HepG2 (cell line): ENCODE measurements around the gene FANCF. TPM values are rescaled to one million over a fixed set of nuclear protein-coding genes. Genes with fewer than 3 reads are reported as not detected.
A peak's percentile ranks its signal among the peaks of the same experiment; 100 is the strongest.

ENCODE experiments used
- MAFF ChIP-seq: IDR thresholded peaks from 2 replicates; pipeline ENCODE4 v1.6.1; 2011; ENCODE audit warnings: low read depth, low read length, improper control_type of control experiment
- MIXL1 ChIP-seq: IDR thresholded peaks from 2 replicates; pipeline ENCODE4 v1.6.1; 2016
- PAF1 ChIP-seq: IDR thresholded peaks from 2 replicates; pipeline ENCODE4 v1.6.1; 2016; ENCODE audit warnings: missing genetic modification reagents, missing compliant biosample characterization
- SOX13 ChIP-seq, 3 experiments: fragments of 450-650 bp in 1 of 3; sonication (generic) in 1 of 3; formaldehyde crosslinking in 1 of 3; IDR thresholded peaks in 2 of 3; conservative IDR thresholded peaks in 1 of 3; 2 replicates each; pipeline versions ENCODE4 v1.5.0 to v1.6.1; 2016 to 2020; ENCODE audit warnings: antibody characterized with exemption in 1 of 3, mild to moderate bottlenecking in 1 of 3, missing compliant biosample characterization in 1 of 3, missing genetic modification reagents in 1 of 3, moderate library complexity in 1 of 3
- TFAP4 ChIP-seq: sonication (generic); IDR thresholded peaks from 2 replicates; pipeline ENCODE4 v1.6.1; 2016; ENCODE audit warnings: low read depth, borderline replicate concordance
- ZMYM3 ChIP-seq: sonication (generic); formaldehyde crosslinking; IDR thresholded peaks from 2 replicates; pipeline ENCODE4 v1.5.1; 2020; ENCODE audit warnings: mild to moderate bottlenecking, missing genetic modification reagents
- polyA plus RNA-seq, 8 experiments: library from polyadenylated mRNA; depleted of rRNA in 3 of 8; stranded (reverse) in 7 of 8; unstranded in 1 of 8; fragments of >200 nt; fragmentation: Illumina TruSeq in 4 of 8; extraction: Trizol in 4 of 8; gene quantifications; 2 replicates each; pipeline versions ENCODE4 v1.2.1 to v1.2.3, GENCODE V29; 2011 to 2016; ENCODE audit warnings: low read depth in 4 of 8, missing spikeins in 1 of 8, mixed read lengths in 1 of 8; ENCODE audit not compliant: insufficient read depth in 1 of 8
- total RNA-seq, 5 experiments: library from RNA; depleted of rRNA; stranded (reverse); fragments of >200 nt; fragmentation: Illumina TruSeq; extraction: Trizol; gene quantifications; 2 replicates each; pipeline ENCODE4 v1.2.3, GENCODE V29; 2016; ENCODE audit warnings: low read depth in 1 of 5
- TF ChIP-seq, protein P1 (sequence below): sonication (generic); formaldehyde crosslinking; IDR thresholded peaks from one replicate; pipeline ENCODE4 v1.5.1; 2020; ENCODE audit warnings: mild to moderate bottlenecking, missing genetic modification reagents; ENCODE audit errors: not compliant biosample characterization
- TF ChIP-seq, protein P2 (sequence below): sonication (generic); formaldehyde crosslinking; IDR thresholded peaks from 2 replicates; pipeline ENCODE4 v1.4.0; 2020; ENCODE audit warnings: missing genetic modification reagents
- TF ChIP-seq, protein P3 (sequence below): sonication (generic); formaldehyde crosslinking; IDR thresholded peaks from 2 replicates; pipeline ENCODE4 v1.9.0; 2021; ENCODE audit warnings: missing genetic modification reagents, borderline replicate concordance

The FANCF gene
- total and polyA plus RNA-seq, 2 of the 13 experiments (the other 11 are each of a cell fraction or from before 2014, with no cell fraction given) = 2.5 to 9.7 TPM

DNA sequence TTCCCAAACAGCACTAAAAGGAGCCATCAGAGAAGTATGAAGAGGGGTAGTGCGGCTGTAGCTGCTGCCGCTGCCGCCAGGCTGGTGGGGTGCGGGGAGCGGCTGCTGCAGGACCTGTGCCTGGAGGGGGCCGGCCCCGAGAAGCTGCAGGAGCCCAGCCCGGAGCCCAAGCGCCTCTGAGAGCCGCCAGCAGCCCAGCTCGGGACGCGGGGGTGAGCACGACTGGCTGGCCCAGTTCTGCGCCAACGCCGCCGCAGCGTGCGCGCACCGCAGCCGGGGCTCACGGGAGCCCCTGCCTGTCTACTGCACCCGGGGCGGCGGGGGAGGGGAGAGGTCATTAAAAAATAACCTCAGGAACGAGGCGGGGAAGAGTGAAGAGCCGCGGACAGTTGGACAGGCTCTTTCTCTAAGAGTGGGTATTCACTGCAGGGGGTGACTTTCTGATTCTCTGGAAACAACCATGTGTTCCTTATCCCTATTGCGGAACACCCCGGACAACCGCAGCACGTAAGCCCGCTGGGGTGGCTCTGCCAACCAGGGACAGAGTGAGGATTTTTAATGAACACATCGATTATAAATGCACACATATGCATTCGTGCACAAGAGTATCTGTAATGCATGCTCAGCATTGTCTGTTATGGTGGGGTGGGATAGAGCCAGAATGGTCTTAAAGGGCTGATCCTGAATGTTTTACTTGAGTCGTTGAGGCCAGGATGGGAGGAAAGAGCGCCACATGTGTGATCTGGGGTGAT, 41.2 kb upstream of the FANCF start (continued):
- TF ChIP-seq, protein P1, sequence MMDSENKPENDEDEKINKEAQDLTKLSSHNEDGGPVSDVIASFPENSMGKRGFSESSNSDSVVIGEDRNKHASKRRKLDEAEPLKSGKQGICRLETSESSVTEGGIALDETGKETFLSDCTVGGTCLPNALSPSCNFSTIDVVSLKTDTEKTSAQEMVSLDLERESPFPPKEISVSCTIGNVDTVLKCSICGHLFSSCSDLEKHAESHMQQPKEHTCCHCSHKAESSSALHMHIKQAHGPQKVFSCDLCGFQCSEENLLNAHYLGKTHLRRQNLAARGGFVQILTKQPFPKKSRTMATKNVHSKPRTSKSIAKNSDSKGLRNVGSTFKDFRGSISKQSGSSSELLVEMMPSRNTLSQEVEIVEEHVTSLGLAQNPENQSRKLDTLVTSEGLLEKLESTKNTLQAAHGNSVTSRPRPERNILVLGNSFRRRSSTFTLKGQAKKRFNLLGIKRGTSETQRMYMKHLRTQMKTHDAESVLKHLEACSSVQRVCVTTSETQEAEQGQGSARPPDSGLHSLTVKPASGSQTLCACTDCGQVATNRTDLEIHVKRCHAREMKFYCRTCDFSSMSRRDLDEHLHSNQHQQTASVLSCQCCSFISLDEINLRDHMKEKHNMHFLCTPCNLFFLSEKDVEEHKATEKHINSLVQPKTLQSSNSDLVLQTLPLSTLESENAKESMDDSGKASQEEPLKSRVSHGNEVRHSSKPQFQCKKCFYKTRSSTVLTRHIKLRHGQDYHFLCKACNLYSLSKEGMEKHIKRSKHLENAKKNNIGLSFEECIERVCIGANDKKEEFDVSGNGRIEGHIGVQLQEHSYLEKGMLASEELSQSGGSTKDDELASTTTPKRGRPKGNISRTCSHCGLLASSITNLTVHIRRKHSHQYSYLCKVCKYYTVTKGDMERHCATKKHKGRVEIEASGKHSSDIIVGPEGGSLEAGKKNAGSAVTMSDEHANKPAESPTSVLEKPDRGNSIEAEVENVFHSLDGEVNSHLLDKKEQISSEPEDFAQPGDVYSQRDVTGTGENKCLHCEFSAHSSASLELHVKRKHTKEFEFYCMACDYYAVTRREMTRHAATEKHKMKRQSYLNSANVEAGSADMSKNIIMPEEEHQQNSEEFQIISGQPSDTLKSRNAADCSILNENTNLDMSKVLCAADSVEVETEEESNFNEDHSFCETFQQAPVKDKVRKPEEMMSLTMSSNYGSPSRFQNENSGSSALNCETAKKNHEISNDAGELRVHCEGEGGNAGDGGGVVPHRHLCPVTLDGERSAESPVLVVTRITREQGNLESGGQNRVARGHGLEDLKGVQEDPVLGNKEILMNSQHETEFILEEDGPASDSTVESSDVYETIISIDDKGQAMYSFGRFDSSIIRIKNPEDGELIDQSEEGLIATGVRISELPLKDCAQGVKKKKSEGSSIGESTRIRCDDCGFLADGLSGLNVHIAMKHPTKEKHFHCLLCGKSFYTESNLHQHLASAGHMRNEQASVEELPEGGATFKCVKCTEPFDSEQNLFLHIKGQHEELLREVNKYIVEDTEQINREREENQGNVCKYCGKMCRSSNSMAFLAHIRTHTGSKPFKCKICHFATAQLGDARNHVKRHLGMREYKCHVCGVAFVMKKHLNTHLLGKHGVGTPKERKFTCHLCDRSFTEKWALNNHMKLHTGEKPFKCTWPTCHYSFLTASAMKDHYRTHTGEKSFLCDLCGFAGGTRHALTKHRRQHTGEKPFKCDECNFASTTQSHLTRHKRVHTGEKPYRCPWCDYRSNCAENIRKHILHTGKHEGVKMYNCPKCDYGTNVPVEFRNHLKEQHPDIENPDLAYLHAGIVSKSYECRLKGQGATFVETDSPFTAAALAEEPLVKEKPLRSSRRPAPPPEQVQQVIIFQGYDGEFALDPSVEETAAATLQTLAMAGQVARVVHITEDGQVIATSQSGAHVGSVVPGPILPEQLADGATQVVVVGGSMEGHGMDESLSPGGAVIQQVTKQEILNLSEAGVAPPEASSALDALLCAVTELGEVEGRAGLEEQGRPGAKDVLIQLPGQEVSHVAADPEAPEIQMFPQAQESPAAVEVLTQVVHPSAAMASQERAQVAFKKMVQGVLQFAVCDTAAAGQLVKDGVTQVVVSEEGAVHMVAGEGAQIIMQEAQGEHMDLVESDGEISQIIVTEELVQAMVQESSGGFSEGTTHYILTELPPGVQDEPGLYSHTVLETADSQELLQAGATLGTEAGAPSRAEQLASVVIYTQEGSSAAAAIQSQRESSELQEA = no peak
- TF ChIP-seq SOX13 (IDR thresholded peaks at IDR 0.05) (no peak), SOX13 (CRISPR knock-in tag; conservative IDR thresholded peaks at IDR 0.05 in 1 of 2, IDR thresholded peaks at IDR 0.05 in 1 of 2) (peak in 1 of 2 experiments; percentile 46; a peak in 2 of 4 replicates), ZMYM3 (CRISPR knock-in tag) (no peak), MIXL1 (CRISPR knock-in tag) (no peak), MAFF (peak; percentile 50; the same call in 1 of the 2 replicates), TFAP4 (peak; percentile 56; the same call in 1 of the 2 replicates), PAF1 (CRISPR knock-in tag) (no peak)
- TF ChIP-seq, protein P2, sequence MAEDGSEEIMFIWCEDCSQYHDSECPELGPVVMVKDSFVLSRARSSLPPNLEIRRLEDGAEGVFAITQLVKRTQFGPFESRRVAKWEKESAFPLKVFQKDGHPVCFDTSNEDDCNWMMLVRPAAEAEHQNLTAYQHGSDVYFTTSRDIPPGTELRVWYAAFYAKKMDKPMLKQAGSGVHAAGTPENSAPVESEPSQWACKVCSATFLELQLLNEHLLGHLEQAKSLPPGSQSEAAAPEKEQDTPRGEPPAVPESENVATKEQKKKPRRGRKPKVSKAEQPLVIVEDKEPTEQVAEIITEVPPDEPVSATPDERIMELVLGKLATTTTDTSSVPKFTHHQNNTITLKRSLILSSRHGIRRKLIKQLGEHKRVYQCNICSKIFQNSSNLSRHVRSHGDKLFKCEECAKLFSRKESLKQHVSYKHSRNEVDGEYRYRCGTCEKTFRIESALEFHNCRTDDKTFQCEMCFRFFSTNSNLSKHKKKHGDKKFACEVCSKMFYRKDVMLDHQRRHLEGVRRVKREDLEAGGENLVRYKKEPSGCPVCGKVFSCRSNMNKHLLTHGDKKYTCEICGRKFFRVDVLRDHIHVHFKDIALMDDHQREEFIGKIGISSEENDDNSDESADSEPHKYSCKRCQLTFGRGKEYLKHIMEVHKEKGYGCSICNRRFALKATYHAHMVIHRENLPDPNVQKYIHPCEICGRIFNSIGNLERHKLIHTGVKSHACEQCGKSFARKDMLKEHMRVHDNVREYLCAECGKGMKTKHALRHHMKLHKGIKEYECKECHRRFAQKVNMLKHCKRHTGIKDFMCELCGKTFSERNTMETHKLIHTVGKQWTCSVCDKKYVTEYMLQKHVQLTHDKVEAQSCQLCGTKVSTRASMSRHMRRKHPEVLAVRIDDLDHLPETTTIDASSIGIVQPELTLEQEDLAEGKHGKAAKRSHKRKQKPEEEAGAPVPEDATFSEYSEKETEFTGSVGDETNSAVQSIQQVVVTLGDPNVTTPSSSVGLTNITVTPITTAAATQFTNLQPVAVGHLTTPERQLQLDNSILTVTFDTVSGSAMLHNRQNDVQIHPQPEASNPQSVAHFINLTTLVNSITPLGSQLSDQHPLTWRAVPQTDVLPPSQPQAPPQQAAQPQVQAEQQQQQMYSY (CRISPR knock-in tag) = no peak
- TF ChIP-seq, protein P3, sequence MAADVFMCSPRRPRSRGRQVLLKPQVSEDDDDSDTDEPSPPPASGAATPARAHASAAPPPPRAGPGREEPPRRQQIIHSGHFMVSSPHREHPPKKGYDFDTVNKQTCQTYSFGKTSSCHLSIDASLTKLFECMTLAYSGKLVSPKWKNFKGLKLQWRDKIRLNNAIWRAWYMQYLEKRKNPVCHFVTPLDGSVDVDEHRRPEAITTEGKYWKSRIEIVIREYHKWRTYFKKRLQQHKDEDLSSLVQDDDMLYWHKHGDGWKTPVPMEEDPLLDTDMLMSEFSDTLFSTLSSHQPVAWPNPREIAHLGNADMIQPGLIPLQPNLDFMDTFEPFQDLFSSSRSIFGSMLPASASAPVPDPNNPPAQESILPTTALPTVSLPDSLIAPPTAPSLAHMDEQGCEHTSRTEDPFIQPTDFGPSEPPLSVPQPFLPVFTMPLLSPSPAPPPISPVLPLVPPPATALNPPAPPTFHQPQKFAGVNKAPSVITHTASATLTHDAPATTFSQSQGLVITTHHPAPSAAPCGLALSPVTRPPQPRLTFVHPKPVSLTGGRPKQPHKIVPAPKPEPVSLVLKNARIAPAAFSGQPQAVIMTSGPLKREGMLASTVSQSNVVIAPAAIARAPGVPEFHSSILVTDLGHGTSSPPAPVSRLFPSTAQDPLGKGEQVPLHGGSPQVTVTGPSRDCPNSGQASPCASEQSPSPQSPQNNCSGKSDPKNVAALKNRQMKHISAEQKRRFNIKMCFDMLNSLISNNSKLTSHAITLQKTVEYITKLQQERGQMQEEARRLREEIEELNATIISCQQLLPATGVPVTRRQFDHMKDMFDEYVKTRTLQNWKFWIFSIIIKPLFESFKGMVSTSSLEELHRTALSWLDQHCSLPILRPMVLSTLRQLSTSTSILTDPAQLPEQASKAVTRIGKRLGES (CRISPR knock-in tag) = peak; percentile 45; the same call in 1 of the 2 replicates
